Suprapubic skin (tissue), 4 donors: ENCODE measurements around the gene FRMPD4. TPM values are rescaled to one million over a fixed set of nuclear protein-coding genes. Genes with fewer than 3 reads are reported as not detected.

ENCODE experiments used
- DNase-seq, 2 donors: peaks; one replicate each; pipeline ENCODE4 v3.0.0-alpha.2; 2019; ENCODE audit warnings: low spot score in 2 of 2
- H3K27ac ChIP-seq: fragments of 200-600 bp; sonication (generic); one replicate; pipeline ENCODE4 v1.5.1; 2019
- H3K27me3 ChIP-seq: fragments of 200-600 bp; sonication (generic); one replicate; pipeline ENCODE4 v1.5.1; 2019
- H3K36me3 ChIP-seq: fragments of 200-600 bp; sonication (generic); one replicate; pipeline ENCODE4 v1.5.1; 2019
- H3K4me1 ChIP-seq: fragments of 200-600 bp; sonication (generic); one replicate; pipeline ENCODE4 v1.5.1; 2019
- H3K4me3 ChIP-seq: fragments of 200-600 bp; sonication (generic); one replicate; pipeline ENCODE4 v1.5.1; 2019; ENCODE audit warnings: mild to moderate bottlenecking
- H3K9me3 ChIP-seq: fragments of 200-600 bp; sonication (generic); one replicate; pipeline ENCODE4 v1.5.1; 2019
- CTCF ChIP-seq, 2 donors: fragments of 200-600 bp in 1 of 2; fragments of 450-650 bp in 1 of 2; sonication (generic) in 1 of 2; IDR thresholded peaks; one replicate each; pipeline ENCODE4 v1.5.1; 2016 to 2019; ENCODE audit warnings: antibody characterized with exemption in 2 of 2, mild to moderate bottlenecking in 1 of 2, moderate library complexity in 1 of 2
- EP300 ChIP-seq: sonication (generic); formaldehyde crosslinking; IDR thresholded peaks from one replicate; pipeline ENCODE4 v1.6.1; 2017; ENCODE audit warnings: antibody characterized with exemption
- POLR2A ChIP-seq, 2 donors: fragments of 450-650 bp; IDR thresholded peaks; one replicate each; pipeline ENCODE4 v1.6.1; 2017; ENCODE audit warnings: antibody characterized with exemption in 2 of 2, mild to moderate bottlenecking in 2 of 2, moderate library complexity in 2 of 2
- POLR2AphosphoS5 ChIP-seq, 3 donors: sonication (generic); formaldehyde crosslinking; IDR thresholded peaks; one replicate each; pipeline ENCODE4 v1.6.1; 2017; ENCODE audit warnings: antibody characterized with exemption in 3 of 3
- WGBS: methylation state at CpG from one replicate; pipeline ENCODE4 v1.1.5; 2018; 5-methylcytosine and 5-hydroxymethylcytosine counted together
- total RNA-seq, 4 donors: library from RNA; depleted of rRNA; stranded (reverse); fragments of >200 nt; gene quantifications; one replicate each; pipeline ENCODE4 v1.1.0, GENCODE V29; 2016

Gene FRMPD4
- total RNA-seq, 4 donors from 2014 or later = 0.08 to 0.13 TPM; not detected in 2

- Histone ChIP-seq H3K27ac (no peak overlapping the region), H3K4me3 (no peak overlapping the region), H3K36me3 (no peaks in the 10 kb centered on the region), H3K9me3 (no peaks in the 10 kb centered on the region), H3K4me1 (no peaks in the 10 kb centered on the region), H3K27me3 (no peaks in the 10 kb centered on the region)
- DNase-seq = no peak
- TF ChIP-seq POLR2A (IDR thresholded peaks at IDR 0.05) = no peak
- no peak for TF ChIP-seq EP300
- no peak for TF ChIP-seq CTCF (IDR thresholded peaks at IDR 0.05)
- TF ChIP-seq POLR2AphosphoS5 (IDR thresholded peaks at IDR 0.05) = no peak
These were observed 548.1 kb downstream of the FRMPD4 start for GRCh38 chrX:12686331-12686730.

GRCh38 chrX:12690646-12691045, 552.4 kb downstream of the FRMPD4 start:
- no peaks in the 10 kb centered on the region for H3K27me3 ChIP-seq
- H3K4me3 ChIP-seq = no peak overlapping the region
- no peak for DNase-seq
- no peak for TF ChIP-seq POLR2A (IDR thresholded peaks at IDR 0.05)
- no peak for TF ChIP-seq CTCF (IDR thresholded peaks at IDR 0.05)
- no peak for TF ChIP-seq POLR2AphosphoS5 (IDR thresholded peaks at IDR 0.05)
- no peak for TF ChIP-seq EP300
- 78% methylated on average over 3 of the region's 3 CpGs for WGBS
- H3K36me3 ChIP-seq = no peaks in the 10 kb centered on the region
- H3K27ac ChIP-seq = no peak overlapping the region
- no peaks in the 10 kb centered on the region for H3K4me1 ChIP-seq
- no peaks in the 10 kb centered on the region for H3K9me3 ChIP-seq

GRCh38 chrX:12693754-12694153, 555.5 kb downstream of the FRMPD4 start:
- Histone ChIP-seq H3K4me3 (no peak overlapping the region), H3K27ac (no peak overlapping the region), H3K36me3 (no peaks in the 10 kb centered on the region), H3K27me3 (no peaks in the 10 kb centered on the region), H3K4me1 (no peaks in the 10 kb centered on the region), H3K9me3 (no peaks in the 10 kb centered on the region)
- TF ChIP-seq CTCF (IDR thresholded peaks at IDR 0.05) (no peak), POLR2A (IDR thresholded peaks at IDR 0.05) (no peak), EP300 (no peak), POLR2AphosphoS5 (IDR thresholded peaks at IDR 0.05) (no peak)
- DNase-seq = no peak
- 52% methylated on average over 2 of the region's 2 CpGs for WGBS

- DNase-seq = no peak
- no peaks in the 10 kb centered on the region for H3K36me3 ChIP-seq
- WGBS = 48% methylated on average over 4 of the region's 4 CpGs
- H3K4me1 ChIP-seq = no peaks in the 10 kb centered on the region
- no peaks in the 10 kb centered on the region for H3K27me3 ChIP-seq
- H3K9me3 ChIP-seq = no peaks in the 10 kb centered on the region
- no peak overlapping the region for H3K4me3 ChIP-seq
- TF ChIP-seq EP300 = no peak
- no peak overlapping the region for H3K27ac ChIP-seq
These were observed 562.5 kb downstream of the FRMPD4 start for GRCh38 chrX:12700745-12701144.

- Histone ChIP-seq H3K4me1 (no peaks in the 10 kb centered on the region), H3K36me3 (no peaks in the 10 kb centered on the region), H3K4me3 (no peak overlapping the region), H3K9me3 (no peaks in the 10 kb centered on the region), H3K27me3 (no peaks in the 10 kb centered on the region), H3K27ac (no peak overlapping the region)
- no peak for DNase-seq
- no peak for TF ChIP-seq POLR2A (IDR thresholded peaks at IDR 0.05)
- no peak for TF ChIP-seq POLR2AphosphoS5 (IDR thresholded peaks at IDR 0.05)
- no peak for TF ChIP-seq CTCF (IDR thresholded peaks at IDR 0.05)
- no peak for TF ChIP-seq EP300
- 34% methylated on average over 16 of the region's 18 CpGs for WGBS
These were observed 563.4 kb downstream of the FRMPD4 start for GRCh38 chrX:12701628-12702027.

- Histone ChIP-seq H3K27me3 (no peaks in the 10 kb centered on the region), H3K27ac (no peak overlapping the region), H3K4me1 (no peaks in the 10 kb centered on the region), H3K4me3 (no peak overlapping the region), H3K9me3 (no peaks in the 10 kb centered on the region), H3K36me3 (no peaks in the 10 kb centered on the region)
- TF ChIP-seq POLR2A (IDR thresholded peaks at IDR 0.05) (no peak), POLR2AphosphoS5 (IDR thresholded peaks at IDR 0.05) (no peak), EP300 (no peak), CTCF (IDR thresholded peaks at IDR 0.05) (peak in 1 of 2 donors; percentile 11)
- DNase-seq = no peak
- WGBS = 62% methylated on average over 3 of the region's 3 CpGs
These were observed 564.3 kb downstream of the FRMPD4 start for GRCh38 chrX:12702509-12703091.
